Measurements from ENCODE around the gene RIPK4.

Gene RIPK4

GRCh38 chr21:41691205-41692184 is 75.4 kb downstream of the RIPK4 start:
- no peak for DNase-seq (ENCODE audit: low read depth, low spot score)

Data from brain pericyte (primary cell).